HEK293 (cell line): ENCODE data around the gene ZCCHC10.

Source experiments
- BCL6B ChIP-seq: fragments of 450-650 bp; formaldehyde crosslinking; IDR thresholded peaks from 2 replicates; pipeline ENCODE4 v1.5.1; 2017; ENCODE audit warnings: missing biosample characterization, missing genetic modification characterization
- FEZF1 ChIP-seq: fragments of 450-650 bp; formaldehyde crosslinking; IDR thresholded peaks from 2 replicates; pipeline ENCODE4 v1.5.1; 2016; ENCODE audit warnings: missing biosample characterization, missing genetic modification characterization
- OVOL3 ChIP-seq: fragments of 450-650 bp; formaldehyde crosslinking; IDR thresholded peaks from 2 replicates; pipeline ENCODE4 v1.5.1; 2016; ENCODE audit warnings: missing biosample characterization, missing genetic modification characterization
- PBX3 ChIP-seq: sonication (generic); formaldehyde crosslinking; IDR thresholded peaks from 2 replicates; pipeline ENCODE4 v1.8.1; 2022; ENCODE audit warnings: mild to moderate bottlenecking, moderate library complexity, missing genetic modification reagents
- SCRT1 ChIP-seq: fragments of 450-650 bp; formaldehyde crosslinking; IDR thresholded peaks from 2 replicates; pipeline ENCODE4 v1.5.1; 2016; ENCODE audit warnings: missing biosample characterization, missing genetic modification characterization, borderline replicate concordance
- SCRT2 ChIP-seq: fragments of 450-650 bp; formaldehyde crosslinking; IDR thresholded peaks from 2 replicates; pipeline ENCODE4 v1.5.1; 2016; ENCODE audit warnings: missing biosample characterization, missing genetic modification characterization
- SP2 ChIP-seq: fragments of 450-650 bp; formaldehyde crosslinking; IDR thresholded peaks from 2 replicates; pipeline ENCODE4 v1.5.1; 2016; ENCODE audit warnings: missing biosample characterization, missing genetic modification characterization
- YY1 ChIP-seq: fragments of 450-650 bp; formaldehyde crosslinking; IDR thresholded peaks from 2 replicates; pipeline ENCODE4 v1.5.1; 2018; ENCODE audit warnings: missing biosample characterization, missing genetic modification characterization
- ZBTB11 ChIP-seq: fragments of 450-650 bp; formaldehyde crosslinking; conservative IDR thresholded peaks from 2 replicates; pipeline ENCODE4 v1.5.1; 2016; ENCODE audit warnings: low read depth, missing biosample characterization, missing genetic modification characterization
- ZBTB44 ChIP-seq: fragments of 450-650 bp; IDR thresholded peaks from 2 replicates; pipeline ENCODE4 v1.5.1; 2018; ENCODE audit warnings: missing biosample characterization, mild to moderate bottlenecking, missing genetic modification characterization
- ZFHX2 ChIP-seq: fragments of 450-650 bp; formaldehyde crosslinking; conservative IDR thresholded peaks from 2 replicates; pipeline ENCODE4 v1.5.1; 2016; ENCODE audit warnings: missing biosample characterization, missing genetic modification characterization
- ZNF16 ChIP-seq: fragments of 450-650 bp; formaldehyde crosslinking; IDR thresholded peaks from 2 replicates; pipeline ENCODE4 v1.5.1; 2016; ENCODE audit warnings: low read depth, missing biosample characterization, missing genetic modification characterization
- ZNF302 ChIP-seq: fragments of 450-650 bp; formaldehyde crosslinking; IDR thresholded peaks from 2 replicates; pipeline ENCODE4 v1.5.1; 2016; ENCODE audit warnings: missing biosample characterization, missing genetic modification characterization, low read depth
- ZNF350 ChIP-seq: fragments of 450-650 bp; formaldehyde crosslinking; IDR thresholded peaks from 2 replicates; pipeline ENCODE4 v1.5.0; 2017; ENCODE audit warnings: missing biosample characterization, mild to moderate bottlenecking, missing genetic modification characterization
- ZNF473 ChIP-seq: fragments of 450-650 bp; formaldehyde crosslinking; IDR thresholded peaks from 2 replicates; pipeline ENCODE4 v1.5.1; 2017; ENCODE audit warnings: missing biosample characterization, missing genetic modification characterization
- ZNF518A ChIP-seq: fragments of 450-650 bp; formaldehyde crosslinking; conservative IDR thresholded peaks from 2 replicates; pipeline ENCODE4 v1.5.1; 2016; ENCODE audit warnings: low read depth, missing biosample characterization, missing genetic modification characterization
- ZNF555 ChIP-seq: fragments of 450-650 bp; formaldehyde crosslinking; conservative IDR thresholded peaks from 2 replicates; pipeline ENCODE4 v1.5.1; 2017; ENCODE audit warnings: missing biosample characterization, mild to moderate bottlenecking, missing genetic modification characterization, inconsistent platforms
- ZNF561 ChIP-seq: fragments of 450-650 bp; IDR thresholded peaks from 2 replicates; pipeline ENCODE4 v1.5.1; 2018; ENCODE audit warnings: missing biosample characterization, missing genetic modification characterization, borderline replicate concordance
- ZNF596 ChIP-seq: fragments of 450-650 bp; IDR thresholded peaks from 2 replicates; pipeline ENCODE4 v1.5.0; 2018; ENCODE audit warnings: missing biosample characterization, mild to moderate bottlenecking, missing genetic modification characterization, moderate library complexity
- ZNF624 ChIP-seq: fragments of 450-650 bp; formaldehyde crosslinking; IDR thresholded peaks from 2 replicates; pipeline ENCODE4 v1.5.1; 2017; ENCODE audit warnings: missing biosample characterization, missing genetic modification characterization
- ZNF645 ChIP-seq: fragments of 450-650 bp; formaldehyde crosslinking; IDR thresholded peaks from 2 replicates; pipeline ENCODE4; 2016; ENCODE audit warnings: missing biosample characterization, missing genetic modification characterization

Gene ZCCHC10

GRCh38 chr5:132962429-132963021 lies 63.8 kb downstream of the ZCCHC10 start (continued):
- TF ChIP-seq SP2 (tag by site-specific recombination) (peak; percentile 57), BCL6B (tag by site-specific recombination) (no peak), PBX3 (CRISPR knock-in tag) (no peak), ZNF302 (no peak), FEZF1 (tag by site-specific recombination) (no peak), ZNF518A (no peak), SCRT2 (tag by site-specific recombination) (no peak), ZBTB44 (tag by site-specific recombination) (no peak), ZNF350 (tag by site-specific recombination) (no peak), ZNF555 (tag by site-specific recombination) (no peak), YY1 (no peak), ZNF645 (tag by site-specific recombination) (no peak), ZNF624 (tag by site-specific recombination) (no peak), OVOL3 (tag by site-specific recombination) (no peak), ZNF596 (tag by site-specific recombination) (no peak), ZBTB11 (tag by site-specific recombination) (0 out of 2 replicates have a peak, but pooled peaks have one; percentile 5), ZFHX2 (tag by site-specific recombination) (peak; percentile 94), ZNF16 (no peak), ZNF473 (tag by site-specific recombination) (no peak), SCRT1 (tag by site-specific recombination) (no peak), ZNF561 (no peak)
